Thoracic aorta (tissue), 2 donors: ENCODE measurements around the gene MED13. TPM values are rescaled to one million over a fixed set of nuclear protein-coding genes. Genes with fewer than 3 reads are reported as not detected.
"Not testable (repeated sequence)": the region's sequence is repeated elsewhere in the genome, so short reads cannot be mapped to it uniquely, and the experiment has no call there.

Experiments
- ATAC-seq: fragments of 150-250 bp; one replicate; pipeline ENCODE4 v1.8.0; 2017; ENCODE audit warnings: low read depth; ENCODE audit not compliant: insufficient number of reproducible peaks, low FRiP score
- DNase-seq: peaks from one replicate; pipeline ENCODE4 v3.0.0-alpha.2; 2020; ENCODE audit warnings: low spot score
- H3K27ac ChIP-seq, 2 donors: fragments of 200-600 bp; sonication (generic); 1 replicate in 1 of 2; 2 replicates in 1 of 2; pipeline ENCODE4 v1.5.1; 2016; ENCODE audit warnings: mild to moderate bottlenecking in 2 of 2, moderate library complexity in 2 of 2
- H3K27me3 ChIP-seq: fragments of 200-600 bp; sonication (generic); replicated peaks from 2 replicates; pipeline ENCODE4 v1.6.0; 2016; ENCODE audit warnings: mild to moderate bottlenecking; ENCODE audit not compliant: insufficient read depth
- H3K36me3 ChIP-seq: fragments of 200-600 bp; sonication (generic); one replicate; pipeline ENCODE4 v1.5.1; 2016
- H3K4me1 ChIP-seq, 2 donors: fragments of 200-600 bp; sonication (generic); 1 replicate in 1 of 2; 2 replicates in 1 of 2; pipeline versions ENCODE4 v1.5.1 to v1.6.0; 2016; ENCODE audit warnings: low read depth in 2 of 2, mild to moderate bottlenecking in 1 of 2; ENCODE audit not compliant: control insufficient read depth in 1 of 2
- H3K4me3 ChIP-seq: fragments of 200-600 bp; sonication (generic); 2 replicates; pipeline ENCODE4 v1.5.1; 2016; ENCODE audit warnings: mild to moderate bottlenecking
- H3K9me3 ChIP-seq: fragments of 200-600 bp; sonication (generic); 2 replicates; pipeline ENCODE4 v1.5.1; 2016
- total RNA-seq, 2 donors: library from RNA; depleted of rRNA; stranded (reverse); fragments of >200 nt; gene quantifications; one replicate each; pipeline versions ENCODE4 v1.1.0 to v1.2.3, GENCODE V29; 2016
- TF ChIP-seq, protein P1 (sequence below): fragments of 200-600 bp; sonication (generic); IDR thresholded peaks from one replicate; pipeline ENCODE4 v1.5.1; 2019; ENCODE audit warnings: antibody characterized with exemption

The MED13 gene
- total RNA-seq, 2 donors from 2014 or later: 87.6 to 92.2 TPM

- H3K4me3 ChIP-seq: no peak overlapping the region
- H3K36me3 ChIP-seq: peaks cover 6% of the 10 kb centered on the region
- H3K9me3 ChIP-seq: no peaks in the 10 kb centered on the region
- no peaks in the 10 kb centered on the region for H3K4me1 ChIP-seq
- no peak for DNase-seq
- TF ChIP-seq, protein P1, sequence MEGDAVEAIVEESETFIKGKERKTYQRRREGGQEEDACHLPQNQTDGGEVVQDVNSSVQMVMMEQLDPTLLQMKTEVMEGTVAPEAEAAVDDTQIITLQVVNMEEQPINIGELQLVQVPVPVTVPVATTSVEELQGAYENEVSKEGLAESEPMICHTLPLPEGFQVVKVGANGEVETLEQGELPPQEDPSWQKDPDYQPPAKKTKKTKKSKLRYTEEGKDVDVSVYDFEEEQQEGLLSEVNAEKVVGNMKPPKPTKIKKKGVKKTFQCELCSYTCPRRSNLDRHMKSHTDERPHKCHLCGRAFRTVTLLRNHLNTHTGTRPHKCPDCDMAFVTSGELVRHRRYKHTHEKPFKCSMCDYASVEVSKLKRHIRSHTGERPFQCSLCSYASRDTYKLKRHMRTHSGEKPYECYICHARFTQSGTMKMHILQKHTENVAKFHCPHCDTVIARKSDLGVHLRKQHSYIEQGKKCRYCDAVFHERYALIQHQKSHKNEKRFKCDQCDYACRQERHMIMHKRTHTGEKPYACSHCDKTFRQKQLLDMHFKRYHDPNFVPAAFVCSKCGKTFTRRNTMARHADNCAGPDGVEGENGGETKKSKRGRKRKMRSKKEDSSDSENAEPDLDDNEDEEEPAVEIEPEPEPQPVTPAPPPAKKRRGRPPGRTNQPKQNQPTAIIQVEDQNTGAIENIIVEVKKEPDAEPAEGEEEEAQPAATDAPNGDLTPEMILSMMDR: no peak
- ATAC-seq: no peak
- H3K27ac ChIP-seq: no peak overlapping the region
- H3K27me3 ChIP-seq: no peaks in the 10 kb centered on the region
Observed at GRCh38 chr17:61904094-61904710, 160.9 kb downstream of the MED13 start.

DNA sequence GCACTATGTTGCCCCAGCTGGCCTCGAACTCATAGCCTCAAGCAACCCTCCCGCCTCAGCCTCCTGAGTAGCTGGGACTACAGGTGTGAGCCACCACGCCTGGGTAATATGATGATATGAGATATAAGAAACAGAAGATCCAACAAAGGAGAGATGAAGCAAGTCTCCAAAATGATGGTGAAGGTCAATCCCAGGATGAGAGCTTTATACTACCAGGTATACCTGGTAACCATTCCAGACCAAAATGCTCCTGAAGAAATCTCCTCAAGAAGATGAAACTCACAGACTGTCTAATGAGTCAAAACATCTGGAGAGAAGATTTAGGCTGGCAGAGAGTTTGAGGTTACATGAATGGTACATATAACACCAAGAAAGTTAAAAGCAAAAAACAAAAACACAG, 161.8 kb downstream of the MED13 start:
- TF ChIP-seq, protein P1: no peak
- H3K36me3 ChIP-seq: peaks cover 7% of the 10 kb centered on the region

GRCh38 chr17:61897548-61898180, 167.4 kb downstream of the MED13 start:
- H3K36me3 ChIP-seq: peaks cover 21% of the 10 kb centered on the region
- no peaks in the 10 kb centered on the region for H3K9me3 ChIP-seq
- H3K27ac ChIP-seq: no peak overlapping the region
- ATAC-seq (no peak), DNase-seq (no peak)
- no peaks in the 10 kb centered on the region for H3K27me3 ChIP-seq
- TF ChIP-seq, protein P1: no peak
- H3K4me3 ChIP-seq: no peak overlapping the region
- no peaks in the 10 kb centered on the region for H3K4me1 ChIP-seq

More for the DNA sequence above, 161.8 kb downstream of the MED13 start:
- Histone ChIP-seq H3K4me1 (no peaks in the 10 kb centered on the region), H3K4me3 (no peak overlapping the region), H3K27me3 (no peaks in the 10 kb centered on the region), H3K9me3 (no peaks in the 10 kb centered on the region), H3K27ac (no peak overlapping the region)
- ATAC-seq (no peak), DNase-seq (no peak)

GRCh38 chr17:61895391-61895790, 169.7 kb downstream of the MED13 start:
- Histone ChIP-seq H3K4me3 (no peak overlapping the region), H3K27ac (no peak overlapping the region), H3K9me3 (no peaks in the 10 kb centered on the region), H3K36me3 (peaks cover 21% of the 10 kb centered on the region), H3K4me1 (no peaks in the 10 kb centered on the region), H3K27me3 (no peaks in the 10 kb centered on the region)
- ATAC-seq (no peak), DNase-seq (no peak)
- TF ChIP-seq, protein P1: no peak

- not testable (repeated sequence) for ATAC-seq, DNase-seq, H3K4me1 ChIP-seq, H3K27me3 ChIP-seq, H3K27ac ChIP-seq, H3K4me3 ChIP-seq, H3K9me3 ChIP-seq
- H3K36me3 ChIP-seq: peaks cover 21% of the 10 kb centered on the region
Observed at GRCh38 chr17:61894310-61894709, 170.8 kb downstream of the MED13 start.

Other genes starting within 250 kb of the MED13 start
- under 1 TPM; 0.14 TPM for gene BRIP1, start 201.8 kb downstream of the MED13 start, total RNA-seq
- gene INTS2, start 137.3 kb downstream of the MED13 start, total RNA-seq: 10 to 100 TPM; 13.8 to 19.8 TPM